Cardiac muscle cell (in vitro differentiated cells and primary cell): Measurements from ENCODE around the gene GPC5. TPM values are rescaled to one million over a fixed set of nuclear protein-coding genes. Genes with fewer than 3 reads are reported as not detected.

Experiments
- DNase-seq, 2 donors: peaks; one replicate each; pipeline versions ENCODE4 v3.0.0 to v3.0.0-alpha.2; 2010 to 2017; ENCODE audit warnings: low read depth in 1 of 2, low spot score in 1 of 2
- H3K27ac ChIP-seq: fragments of 200-600 bp; sonication (generic); 2 replicates; pipeline ENCODE4 v1.5.1; 2016
- H3K27me3 ChIP-seq: fragments of 200-600 bp; sonication (generic); 2 replicates; pipeline ENCODE4 v1.6.0; 2016; ENCODE audit warnings: control low read depth
- H3K36me3 ChIP-seq: fragments of 200-600 bp; sonication (generic); 2 replicates; pipeline ENCODE4 v1.5.1; 2016; ENCODE audit warnings: control low read depth
- H3K4me1 ChIP-seq: fragments of 200-600 bp; sonication (generic); 2 replicates; pipeline ENCODE4 v1.8.1; 2017; ENCODE audit warnings: low read depth, mild to moderate bottlenecking, mixed run types
- H3K4me3 ChIP-seq: fragments of 200-600 bp; sonication (generic); 2 replicates; pipeline ENCODE4 v1.5.1; 2016; ENCODE audit warnings: mild to moderate bottlenecking
- H3K9me3 ChIP-seq: fragments of 200-600 bp; sonication (generic); 2 replicates; pipeline ENCODE4 v1.5.1; 2017; ENCODE audit warnings: low read depth, mild to moderate bottlenecking, control low read depth
- polyA plus RNA-seq: library from polyadenylated mRNA; unstranded; fragments of >200 nt; fragmentation: Nextera tagmentation; extraction: Ambion mirVana; gene quantifications from 2 replicates; pipeline ENCODE4 v1.2.1, GENCODE V29; 2016
- total RNA-seq: library from RNA; depleted of rRNA; stranded (reverse); fragments of >200 nt; gene quantifications from 2 replicates; pipeline ENCODE4 v1.2.3, GENCODE V29; 2016
- TF ChIP-seq, protein P1 (sequence below): IDR thresholded peaks from 2 replicates; pipeline ENCODE4 v1.5.1; 2012; ENCODE audit warnings: low read depth, mild to moderate bottlenecking, low read length

Gene GPC5
- total and polyA plus RNA-seq, 2 experiments from 2014 or later: 0.97 to 3.3 TPM

GRCh38 chr13:92727118-92727517, 1328.7 kb downstream of the GPC5 start:
- TF ChIP-seq, protein P1, sequence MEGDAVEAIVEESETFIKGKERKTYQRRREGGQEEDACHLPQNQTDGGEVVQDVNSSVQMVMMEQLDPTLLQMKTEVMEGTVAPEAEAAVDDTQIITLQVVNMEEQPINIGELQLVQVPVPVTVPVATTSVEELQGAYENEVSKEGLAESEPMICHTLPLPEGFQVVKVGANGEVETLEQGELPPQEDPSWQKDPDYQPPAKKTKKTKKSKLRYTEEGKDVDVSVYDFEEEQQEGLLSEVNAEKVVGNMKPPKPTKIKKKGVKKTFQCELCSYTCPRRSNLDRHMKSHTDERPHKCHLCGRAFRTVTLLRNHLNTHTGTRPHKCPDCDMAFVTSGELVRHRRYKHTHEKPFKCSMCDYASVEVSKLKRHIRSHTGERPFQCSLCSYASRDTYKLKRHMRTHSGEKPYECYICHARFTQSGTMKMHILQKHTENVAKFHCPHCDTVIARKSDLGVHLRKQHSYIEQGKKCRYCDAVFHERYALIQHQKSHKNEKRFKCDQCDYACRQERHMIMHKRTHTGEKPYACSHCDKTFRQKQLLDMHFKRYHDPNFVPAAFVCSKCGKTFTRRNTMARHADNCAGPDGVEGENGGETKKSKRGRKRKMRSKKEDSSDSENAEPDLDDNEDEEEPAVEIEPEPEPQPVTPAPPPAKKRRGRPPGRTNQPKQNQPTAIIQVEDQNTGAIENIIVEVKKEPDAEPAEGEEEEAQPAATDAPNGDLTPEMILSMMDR: no peak

GRCh38 chr13:92734068-92734467, 1335.6 kb downstream of the GPC5 start:
- no peaks in the 10 kb centered on the region for H3K9me3 ChIP-seq
- no peaks in the 10 kb centered on the region for H3K36me3 ChIP-seq
- H3K4me3 ChIP-seq: no peak overlapping the region
- H3K4me1 ChIP-seq: no peaks in the 10 kb centered on the region
- H3K27ac ChIP-seq: no peak overlapping the region
- H3K27me3 ChIP-seq: no peaks in the 10 kb centered on the region
- TF ChIP-seq, protein P1: no peak
- DNase-seq: no peak

More at GRCh38 chr13:92727118-92727517, 1328.7 kb downstream of the GPC5 start:
- Histone ChIP-seq H3K4me3 (no peak overlapping the region), H3K9me3 (no peaks in the 10 kb centered on the region), H3K36me3 (no peaks in the 10 kb centered on the region), H3K27me3 (no peaks in the 10 kb centered on the region), H3K27ac (no peak overlapping the region), H3K4me1 (no peaks in the 10 kb centered on the region)
- no peak for DNase-seq

DNA sequence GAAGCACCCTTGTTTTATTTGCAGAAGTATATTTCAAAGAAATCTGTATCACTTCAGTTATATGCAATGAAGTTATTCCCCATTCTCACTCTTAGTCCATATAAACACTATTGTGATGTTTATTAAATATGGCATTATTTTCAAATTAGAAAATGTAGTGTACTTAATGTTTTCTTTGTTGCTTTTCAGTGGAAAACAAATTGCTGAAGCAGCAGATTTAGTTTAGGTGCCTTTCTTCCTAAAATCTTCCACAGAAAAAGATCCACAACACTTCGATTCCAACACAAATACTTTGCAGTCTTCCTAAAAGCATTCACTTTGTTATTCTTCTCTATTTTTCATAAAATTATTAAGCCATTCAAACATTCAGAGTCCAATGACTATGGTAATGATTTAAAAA, 1336.1 kb downstream of the GPC5 start:
- Histone ChIP-seq H3K9me3 (no peaks in the 10 kb centered on the region), H3K27me3 (no peaks in the 10 kb centered on the region), H3K4me3 (no peak overlapping the region), H3K27ac (no peak overlapping the region), H3K36me3 (no peaks in the 10 kb centered on the region), H3K4me1 (no peaks in the 10 kb centered on the region)
- DNase-seq: no peak
- TF ChIP-seq, protein P1: no peak

- H3K36me3 ChIP-seq: no peaks in the 10 kb centered on the region
- H3K9me3 ChIP-seq: no peaks in the 10 kb centered on the region
- no peaks in the 10 kb centered on the region for H3K27me3 ChIP-seq
- DNase-seq: no peak
- H3K4me3 ChIP-seq: no peak overlapping the region
- TF ChIP-seq, protein P1: no peak
- no peaks in the 10 kb centered on the region for H3K4me1 ChIP-seq
- H3K27ac ChIP-seq: no peak overlapping the region
Observed at GRCh38 chr13:92735909-92736308, 1337.5 kb downstream of the GPC5 start.

GRCh38 chr13:92739306-92739818, 1340.9 kb downstream of the GPC5 start:
- Histone ChIP-seq H3K27me3 (no peaks in the 10 kb centered on the region), H3K36me3 (no peaks in the 10 kb centered on the region), H3K4me3 (no peak overlapping the region), H3K9me3 (no peaks in the 10 kb centered on the region), H3K27ac (no peak overlapping the region), H3K4me1 (no peaks in the 10 kb centered on the region)
- DNase-seq: no peak
- TF ChIP-seq, protein P1: no peak

GRCh38 chr13:92743992-92744391, 1345.6 kb downstream of the GPC5 start:
- no peak overlapping the region for H3K4me3 ChIP-seq
- no peak overlapping the region for H3K27ac ChIP-seq
- H3K36me3 ChIP-seq: no peaks in the 10 kb centered on the region
- TF ChIP-seq, protein P1: no peak
- no peaks in the 10 kb centered on the region for H3K27me3 ChIP-seq
- DNase-seq: peak in 1 of 2 donors; percentile 20
- no peaks in the 10 kb centered on the region for H3K4me1 ChIP-seq
- H3K9me3 ChIP-seq: no peaks in the 10 kb centered on the region
